Stimulated activated CD8-positive, alpha-beta memory T cell treated with anti-CD3 and anti-CD28 coated beads, Interleukin-2, amount 100 ng/mL, for 1 hour (primary cell): ENCODE results near the gene SBSN.

Source experiments
- DNase-seq, 2 donors: peaks; one replicate each; pipeline ENCODE4 v3.0.0-alpha.2; 2020; ENCODE audit warnings: low read depth in 2 of 2

SBSN gene, protein sequence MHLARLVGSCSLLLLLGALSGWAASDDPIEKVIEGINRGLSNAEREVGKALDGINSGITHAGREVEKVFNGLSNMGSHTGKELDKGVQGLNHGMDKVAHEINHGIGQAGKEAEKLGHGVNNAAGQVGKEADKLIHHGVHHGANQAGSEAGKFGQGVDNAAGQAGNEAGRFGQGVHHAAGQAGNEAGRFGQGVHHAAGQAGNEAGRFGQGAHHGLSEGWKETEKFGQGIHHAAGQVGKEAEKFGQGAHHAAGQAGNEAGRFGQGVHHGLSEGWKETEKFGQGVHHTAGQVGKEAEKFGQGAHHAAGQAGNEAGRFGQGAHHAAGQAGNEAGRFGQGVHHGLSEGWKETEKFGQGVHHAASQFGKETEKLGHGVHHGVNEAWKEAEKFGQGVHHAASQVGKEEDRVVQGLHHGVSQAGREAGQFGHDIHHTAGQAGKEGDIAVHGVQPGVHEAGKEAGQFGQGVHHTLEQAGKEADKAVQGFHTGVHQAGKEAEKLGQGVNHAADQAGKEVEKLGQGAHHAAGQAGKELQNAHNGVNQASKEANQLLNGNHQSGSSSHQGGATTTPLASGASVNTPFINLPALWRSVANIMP

DNA sequence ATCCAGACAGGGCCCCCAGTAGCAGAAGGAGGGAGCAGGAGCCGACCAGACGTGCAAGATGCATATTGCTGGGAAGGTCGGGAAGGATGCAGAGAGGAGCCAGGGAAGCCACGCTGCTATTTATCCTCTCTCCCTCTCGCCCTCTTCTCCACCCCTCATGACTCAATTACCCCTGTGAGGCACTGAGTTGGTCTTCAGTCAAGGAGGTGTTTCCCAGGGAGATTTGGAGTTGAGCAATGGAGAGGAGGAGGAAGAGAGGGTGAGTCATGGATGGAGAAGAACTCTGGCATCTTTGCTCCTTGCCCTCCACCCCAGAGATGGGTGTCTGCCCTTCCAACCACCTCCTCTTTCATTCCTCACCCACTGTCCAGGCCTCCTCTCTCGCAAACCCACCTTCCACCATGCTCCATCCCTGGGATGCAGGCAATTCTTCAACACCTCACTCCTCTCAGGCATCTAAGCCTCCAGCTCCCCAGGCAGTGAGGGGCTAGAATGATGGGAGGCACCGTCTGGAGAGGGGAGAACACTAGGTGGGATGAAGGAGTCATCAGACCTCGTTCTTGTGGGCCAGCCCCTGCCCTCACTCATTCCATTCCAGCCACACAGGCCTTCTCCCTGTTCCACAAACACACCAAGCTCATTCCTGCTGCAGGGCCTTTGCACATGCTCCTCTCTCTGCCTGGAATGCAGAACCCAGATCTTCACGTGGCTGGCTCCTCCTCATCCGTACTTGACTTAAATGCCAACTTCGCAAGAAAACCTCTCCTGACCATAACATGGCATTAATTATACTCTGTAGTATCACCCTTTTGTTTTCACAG, at the start of gene SBSN:
Gene SBSN (minus strand): TSS at position 94 of the 821 bp plus-strand sequence. CDS start 30 bp downstream, at position 64.
- DNase-seq = no peak

DNA sequence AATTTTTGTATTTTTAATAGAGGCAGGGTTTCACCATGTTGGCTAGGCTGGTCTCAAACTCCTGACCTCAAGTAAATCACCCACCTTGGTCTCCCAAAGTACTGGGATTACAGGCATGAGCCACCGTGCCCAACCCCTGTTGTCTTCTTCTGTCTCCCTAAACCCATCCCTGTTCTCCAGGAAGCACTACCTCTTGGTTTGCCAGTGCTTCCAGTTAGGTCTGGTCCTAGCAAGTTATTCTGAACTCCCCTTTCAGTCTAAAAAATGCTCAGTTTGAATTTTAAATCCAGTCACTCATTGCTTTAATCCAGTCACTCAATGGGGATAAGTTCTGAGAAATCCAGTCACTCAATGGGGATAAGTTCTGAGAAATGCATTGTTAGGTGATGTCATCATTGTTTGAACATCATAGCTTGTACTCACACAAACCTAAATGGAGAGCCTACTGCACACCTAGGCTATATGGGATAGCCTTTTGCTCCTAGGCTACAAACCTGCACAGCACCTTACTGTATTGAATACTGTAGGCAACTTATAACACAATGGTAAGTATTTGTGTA, 43.4 kb upstream of the SBSN start:
- no peak for DNase-seq

- no peak for DNase-seq
These were observed 41.2 kb upstream of the SBSN start for GRCh38 chr19:35569281-35569781.

GRCh38 chr19:35566738-35567137, 38.6 kb upstream of the SBSN start:
- no peak for DNase-seq

DNA sequence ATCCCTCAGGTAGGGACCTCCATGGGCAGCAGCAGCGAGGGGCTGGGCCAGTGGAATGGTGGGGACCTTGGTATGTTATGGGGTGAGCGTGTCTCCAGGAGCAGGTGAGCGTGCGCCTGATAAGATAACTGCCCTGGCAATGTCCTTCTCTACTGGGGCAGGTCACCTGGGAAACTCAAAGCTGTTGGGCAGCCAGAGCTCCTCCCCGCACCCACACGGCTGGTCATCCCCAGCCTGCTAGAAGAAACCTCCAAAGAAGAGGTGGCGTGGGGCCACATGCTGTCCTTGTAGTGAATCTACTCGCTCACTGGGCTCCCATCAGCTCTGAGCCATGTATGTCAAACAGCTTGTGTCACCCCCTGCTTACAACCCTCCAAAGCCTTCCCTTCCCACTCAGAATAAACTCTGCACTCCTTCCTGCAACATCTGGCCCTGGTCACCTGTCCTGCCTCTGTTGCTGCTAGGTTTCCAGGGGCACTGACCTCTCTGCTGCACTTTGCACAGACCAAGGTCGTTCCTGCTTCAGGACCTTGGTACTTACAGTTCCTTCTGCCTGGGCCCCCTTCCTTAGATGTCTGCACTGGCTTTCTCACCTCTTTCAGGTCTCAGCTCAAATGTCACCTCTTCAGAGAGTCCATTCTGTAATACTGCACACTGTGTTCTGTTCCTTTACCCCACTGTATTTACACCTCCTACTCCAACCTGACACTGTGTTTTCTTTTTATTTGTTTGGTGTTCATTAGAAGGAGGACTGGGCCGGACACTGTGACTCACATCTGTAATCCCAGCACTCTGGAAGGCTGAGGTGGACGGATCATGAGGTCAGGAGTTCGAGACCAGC, 37.1 kb upstream of the SBSN start:
- DNase-seq = no peak

DNA sequence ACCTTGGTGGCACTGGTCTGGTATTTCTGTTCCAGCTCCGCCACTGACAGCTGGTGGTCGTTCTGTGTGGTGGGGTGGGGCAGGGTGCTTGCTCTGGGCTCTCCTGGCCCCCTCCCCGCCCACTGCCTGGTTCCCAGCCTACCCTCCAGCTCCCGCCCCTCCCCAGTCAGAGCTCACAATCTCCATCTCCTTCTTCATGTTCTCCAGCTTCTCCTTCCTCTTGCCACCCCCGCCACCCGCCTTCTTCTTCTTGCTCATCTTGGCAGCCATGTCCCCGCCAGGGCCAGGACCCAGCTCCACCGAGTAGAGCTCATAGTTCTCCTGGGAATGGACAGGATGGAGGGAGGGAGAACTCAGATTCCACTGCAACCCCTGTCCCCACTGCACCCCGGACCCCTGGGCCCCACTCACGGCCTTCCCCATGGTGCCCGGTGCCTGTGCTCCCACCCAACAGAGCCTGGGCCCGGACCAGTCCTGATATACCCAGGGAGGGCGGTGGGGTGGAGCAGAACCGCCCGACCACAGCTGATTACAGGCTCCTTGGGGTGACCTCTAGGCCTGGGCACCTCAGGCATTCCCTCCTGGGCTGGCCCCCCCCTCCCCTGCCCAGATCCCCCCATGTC, 35.2 kb upstream of the SBSN start, which contains the start of gene ATP4A:
Gene ATP4A (minus strand): TSS at position 452 of the 623 bp plus-strand sequence. CDS start 29 bp downstream, at position 423.
- no peak for DNase-seq

DNA sequence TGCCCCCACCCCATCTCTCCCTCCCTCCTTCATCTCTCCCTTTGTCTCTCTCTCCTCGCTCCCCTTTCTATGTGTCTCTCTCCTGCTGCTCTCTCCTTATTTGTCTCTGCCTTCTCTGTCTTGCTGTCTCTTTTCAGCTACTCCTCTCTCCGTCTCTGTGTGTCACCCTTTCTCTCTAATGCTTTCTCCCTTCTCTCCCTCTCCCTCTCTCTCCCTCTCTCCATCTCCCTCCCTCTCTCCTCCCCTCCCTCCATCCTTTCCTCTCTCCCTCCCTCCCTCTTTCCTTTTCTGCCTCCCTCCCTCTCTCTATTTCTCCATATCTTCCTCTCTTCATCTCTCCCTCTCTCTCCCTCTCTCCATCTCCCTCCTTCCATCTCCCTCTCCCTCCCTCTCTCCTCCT, 34.7 kb upstream of the SBSN start:
- DNase-seq = no peak

GRCh38 chr19:35562336-35562735, 34.2 kb upstream of the SBSN start:
- no peak for DNase-seq

- no peak for DNase-seq
These were observed 33.3 kb upstream of the SBSN start for GRCh38 chr19:35561436-35561835.

DNA sequence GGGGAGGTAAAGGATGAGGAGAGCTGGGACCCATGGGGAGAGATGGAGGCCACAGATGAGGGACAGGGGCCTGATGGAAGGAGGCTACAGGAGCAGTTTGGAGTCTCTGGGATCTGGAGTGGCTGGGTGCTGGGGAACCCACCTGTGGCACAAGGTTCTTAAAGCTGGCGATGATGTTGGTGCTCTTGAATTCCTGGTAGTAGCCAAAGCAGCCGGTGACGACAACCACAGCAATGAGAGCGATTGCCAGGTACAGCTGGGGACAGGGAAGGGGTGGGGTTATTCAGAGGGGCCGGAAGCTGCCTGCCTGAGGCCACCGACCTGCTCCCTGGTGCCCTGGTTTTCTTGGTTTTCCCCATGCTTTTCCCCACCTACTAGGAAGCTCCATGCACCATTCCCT, 32.6 kb upstream of the SBSN start:
- DNase-seq = no peak

- no peak for DNase-seq
These were observed 32.2 kb upstream of the SBSN start for GRCh38 chr19:35560271-35560670.

DNA sequence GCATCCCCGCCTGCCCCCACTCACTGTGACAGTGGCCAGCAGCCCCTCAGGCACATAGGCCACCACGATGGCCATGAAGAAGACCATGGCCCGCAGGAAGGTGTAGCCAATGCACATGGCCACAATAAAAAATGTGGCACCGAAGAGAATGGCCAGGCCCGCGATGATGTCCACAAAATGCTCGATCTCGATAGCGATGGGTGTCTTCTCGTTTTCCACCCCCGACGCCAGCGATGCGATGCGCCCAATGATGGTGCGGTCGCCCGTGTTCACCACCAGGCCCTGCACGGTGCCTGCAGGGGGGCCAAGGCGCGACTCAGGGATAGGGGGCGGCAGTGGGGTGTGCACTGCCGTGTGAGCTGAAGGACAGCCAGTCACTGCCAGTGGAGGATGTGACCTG, 31.7 kb upstream of the SBSN start:
- DNase-seq = no peak

GRCh38 chr19:35559281-35559659, 31.2 kb upstream of the SBSN start:
- no peak for DNase-seq

DNA sequence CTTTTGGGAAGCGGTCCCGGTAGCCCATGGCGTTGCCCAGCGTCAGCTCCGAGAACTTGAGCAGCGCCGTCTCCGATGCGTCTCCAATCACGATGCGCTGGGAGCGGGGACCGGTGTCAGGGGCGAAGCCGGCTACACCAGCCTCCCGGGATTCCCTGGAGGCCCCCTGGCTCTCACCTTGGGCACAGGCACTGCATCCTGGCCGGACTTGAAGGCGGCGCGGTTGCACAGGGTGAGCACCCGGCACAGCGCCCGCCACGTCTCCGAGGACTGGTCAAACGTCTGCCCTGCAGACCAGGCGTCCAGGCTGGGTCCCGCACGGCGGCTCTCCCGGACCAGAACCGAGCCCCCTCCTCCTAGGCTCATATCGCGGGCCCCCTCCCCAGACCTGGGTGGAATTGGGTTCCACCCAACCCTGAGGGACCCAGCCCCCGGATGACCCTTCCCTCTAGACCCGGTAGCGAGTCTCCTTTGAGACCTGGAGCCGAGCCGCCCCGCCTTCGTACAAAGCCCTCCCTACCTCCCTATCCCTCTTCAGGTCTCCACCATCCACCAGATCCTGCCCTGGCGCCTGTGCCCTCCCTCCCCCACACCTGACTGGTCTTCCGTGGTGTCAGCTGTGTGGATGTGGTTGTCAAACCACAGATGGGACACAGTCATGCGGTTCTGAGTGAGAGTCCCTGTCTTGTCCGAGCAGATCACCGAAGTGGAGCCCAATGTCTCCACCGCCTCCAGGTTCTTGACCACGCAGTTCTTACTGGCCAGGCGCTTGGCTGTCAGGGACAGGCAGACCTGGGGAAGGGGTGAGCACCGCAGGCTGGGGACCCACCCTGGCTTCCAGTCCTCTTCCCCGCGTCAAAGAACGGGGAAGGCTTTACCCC, 30.5 kb upstream of the SBSN start:
- no peak for DNase-seq

DNA sequence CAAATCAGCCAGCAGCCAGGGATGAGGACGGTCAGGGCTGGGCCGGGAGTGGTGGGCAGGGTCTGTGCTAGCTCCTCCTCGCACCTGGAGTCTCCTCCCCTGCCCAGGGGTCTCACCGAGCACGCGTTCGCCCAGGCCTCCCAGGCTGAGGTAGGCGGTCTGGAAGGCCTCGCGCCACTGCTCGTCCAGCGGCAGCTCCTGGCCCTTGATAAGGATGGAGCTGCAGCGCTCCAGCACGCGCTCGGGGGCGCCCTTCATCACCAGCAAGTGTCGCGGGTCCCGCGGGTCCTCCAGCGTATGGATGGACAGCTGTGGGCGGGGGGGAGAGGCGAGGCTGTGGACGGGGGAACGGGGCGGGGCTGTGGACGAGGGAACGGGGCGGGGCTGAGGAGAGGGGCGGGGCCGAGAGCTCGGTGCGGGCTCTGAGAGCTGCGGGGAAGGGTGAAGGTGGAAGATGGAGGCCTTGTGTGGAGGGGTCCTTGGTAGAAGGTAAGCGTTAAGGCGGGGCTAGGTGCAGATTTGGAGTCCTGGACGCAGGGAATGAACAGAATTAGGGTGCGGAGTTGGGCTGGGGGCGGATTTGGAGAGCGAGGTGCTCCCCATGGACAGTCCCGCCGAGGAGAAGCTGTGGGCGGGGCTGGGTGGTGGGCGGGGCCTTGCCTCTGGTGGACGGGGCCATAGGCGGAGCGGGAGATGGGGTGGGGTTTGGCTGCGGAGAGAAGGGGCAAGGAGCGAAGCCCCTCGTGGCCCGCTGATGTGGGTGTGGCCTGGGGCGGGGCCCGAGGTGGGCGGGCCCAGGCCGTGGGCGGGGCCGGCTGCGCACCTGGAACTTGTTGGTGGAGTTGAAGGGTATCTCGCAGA, 29.7 kb upstream of the SBSN start:
- DNase-seq = peak in 1 of 2 donors; percentile 26

DNA sequence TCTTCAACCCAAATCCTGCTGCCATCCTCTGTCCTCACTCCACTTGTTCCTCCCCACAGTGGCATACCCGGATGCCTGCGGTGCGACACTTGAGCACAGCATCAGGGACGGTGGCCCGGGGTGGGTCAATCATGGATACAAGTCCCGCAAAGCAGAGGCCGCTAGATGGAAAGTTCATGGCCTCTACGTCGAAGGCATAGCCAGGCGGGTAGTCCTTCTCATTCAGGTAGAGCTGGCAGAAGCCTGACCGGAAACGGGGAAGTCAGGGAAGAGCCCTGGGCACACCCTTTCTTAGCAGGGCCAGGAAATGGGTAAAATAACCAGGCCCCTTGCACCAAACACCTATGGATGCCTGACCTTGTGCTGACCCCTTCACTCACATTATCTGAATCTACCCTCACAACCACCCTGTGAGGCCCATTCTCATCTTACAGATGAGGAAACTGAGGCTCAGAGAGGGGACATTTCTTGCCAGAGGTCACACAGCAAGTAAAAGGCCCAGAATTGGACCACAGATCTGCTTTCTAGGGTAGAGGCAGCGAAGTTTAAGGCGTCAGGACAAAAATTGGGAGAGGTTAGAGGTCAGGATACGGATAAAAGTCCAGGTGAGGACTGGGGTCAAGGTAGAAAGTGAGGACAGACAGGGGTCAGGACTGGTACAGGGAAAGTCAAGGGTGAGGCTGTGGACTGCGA, 28.9 kb upstream of the SBSN start:
- no peak for DNase-seq

GRCh38 chr19:35556025-35556590, 28.0 kb upstream of the SBSN start:
- no peak for DNase-seq
